Measurements from ENCODE around the gene GPC4. TPM values are rescaled to one million over a fixed set of nuclear protein-coding genes. Genes with fewer than 3 reads are reported as not detected.

Gene GPC4
- total and polyA plus RNA-seq, 9 of the 15 experiments (the other 6 are each of a cell fraction or from before 2014, with no cell fraction given) = 0.11 TPM; not detected in 8

DNA sequence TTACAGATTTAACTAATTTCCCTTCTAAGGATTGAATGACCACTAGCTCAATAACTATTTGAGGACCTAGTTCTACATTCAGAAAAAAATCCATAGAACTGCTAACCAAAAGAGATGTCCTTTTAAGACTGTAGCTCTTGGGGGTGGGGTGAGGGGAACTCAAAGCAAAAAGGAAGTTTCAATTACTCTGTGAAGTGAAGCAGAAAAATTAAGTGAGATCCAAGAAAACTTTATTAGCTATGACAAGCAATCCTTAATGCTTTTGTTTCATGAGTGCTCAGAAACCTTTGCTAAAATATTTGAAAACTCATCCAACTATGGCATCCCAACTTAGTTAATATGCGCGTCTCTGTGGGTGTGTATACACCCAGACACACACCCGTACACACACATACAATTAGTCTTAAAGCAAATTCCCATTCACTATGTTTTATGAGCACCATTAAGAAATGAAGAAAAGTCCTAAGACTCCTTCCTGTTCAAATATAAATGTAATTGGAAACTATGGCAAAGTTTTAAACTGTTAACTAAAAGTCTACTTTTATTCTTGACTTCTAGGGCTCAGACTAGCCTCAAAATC is 44.5 kb downstream of the GPC4 start:
- no peak overlapping the region for H3K27ac ChIP-seq (ENCODE audit: extremely low read depth, low read depth, low read length)
- FAIRE-seq = no peak
- TF ChIP-seq TAF1 (IDR thresholded peaks at IDR 0.05; ENCODE audit: control insufficient read depth, extremely low read depth, insufficient read depth, low read length, severe bottlenecking) = no peak
- TF ChIP-seq, protein P1, sequence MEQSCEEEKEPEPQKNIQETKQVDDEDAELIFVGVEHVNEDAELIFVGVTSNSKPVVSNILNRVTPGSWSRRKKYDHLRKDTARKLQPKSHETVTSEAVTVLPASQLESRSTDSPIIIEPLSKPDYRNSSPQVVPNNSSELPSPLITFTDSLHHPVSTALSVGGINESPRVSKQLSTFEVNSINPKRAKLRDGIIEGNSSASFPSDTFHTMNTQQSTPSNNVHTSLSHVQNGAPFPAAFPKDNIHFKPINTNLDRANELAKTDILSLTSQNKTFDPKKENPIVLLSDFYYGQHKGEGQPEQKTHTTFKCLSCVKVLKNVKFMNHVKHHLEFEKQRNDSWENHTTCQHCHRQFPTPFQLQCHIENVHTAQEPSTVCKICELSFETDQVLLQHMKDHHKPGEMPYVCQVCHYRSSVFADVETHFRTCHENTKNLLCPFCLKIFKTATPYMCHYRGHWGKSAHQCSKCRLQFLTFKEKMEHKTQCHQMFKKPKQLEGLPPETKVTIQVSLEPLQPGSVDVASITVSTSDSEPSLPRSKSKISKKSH (CRISPR knock-in tag; IDR thresholded peaks at IDR 0.05) = no peak
- TF ChIP-seq, protein P2, sequence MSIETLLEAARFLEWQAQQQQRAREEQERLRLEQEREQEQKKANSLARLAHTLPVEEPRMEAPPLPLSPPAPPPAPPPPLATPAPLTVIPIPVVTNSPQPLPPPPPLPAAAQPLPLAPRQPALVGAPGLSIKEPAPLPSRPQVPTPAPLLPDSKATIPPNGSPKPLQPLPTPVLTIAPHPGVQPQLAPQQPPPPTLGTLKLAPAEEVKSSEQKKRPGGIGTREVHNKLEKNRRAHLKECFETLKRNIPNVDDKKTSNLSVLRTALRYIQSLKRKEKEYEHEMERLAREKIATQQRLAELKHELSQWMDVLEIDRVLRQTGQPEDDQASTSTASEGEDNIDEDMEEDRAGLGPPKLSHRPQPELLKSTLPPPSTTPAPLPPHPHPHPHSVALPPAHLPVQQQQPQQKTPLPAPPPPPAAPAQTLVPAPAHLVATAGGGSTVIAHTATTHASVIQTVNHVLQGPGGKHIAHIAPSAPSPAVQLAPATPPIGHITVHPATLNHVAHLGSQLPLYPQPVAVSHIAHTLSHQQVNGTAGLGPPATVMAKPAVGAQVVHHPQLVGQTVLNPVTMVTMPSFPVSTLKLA (conservative IDR thresholded peaks at IDR 0.05) = no peak
- no peak for TF ChIP-seq ZEB2 (IDR thresholded peaks at IDR 0.05)
- no peak for TF ChIP-seq MAFK (IDR thresholded peaks at IDR 0.05; ENCODE audit: low read length)
- TF ChIP-seq XRCC4 (IDR thresholded peaks at IDR 0.05; ENCODE audit: extremely low read depth, insufficient read depth, insufficient read length) = no peak
- no peak for TF ChIP-seq MED1 (CRISPR knock-in tag; IDR thresholded peaks at IDR 0.05; ENCODE audit: borderline replicate concordance)
- no peak for TF ChIP-seq MTF1 (CRISPR knock-in tag; IDR thresholded peaks at IDR 0.05; ENCODE audit: borderline replicate concordance)
- TF ChIP-seq ZBED1 (IDR thresholded peaks at IDR 0.05) = no peak
- TF ChIP-seq CEBPB (tag; IDR thresholded peaks at IDR 0.05) = no peak
- TF ChIP-seq, protein P3, sequence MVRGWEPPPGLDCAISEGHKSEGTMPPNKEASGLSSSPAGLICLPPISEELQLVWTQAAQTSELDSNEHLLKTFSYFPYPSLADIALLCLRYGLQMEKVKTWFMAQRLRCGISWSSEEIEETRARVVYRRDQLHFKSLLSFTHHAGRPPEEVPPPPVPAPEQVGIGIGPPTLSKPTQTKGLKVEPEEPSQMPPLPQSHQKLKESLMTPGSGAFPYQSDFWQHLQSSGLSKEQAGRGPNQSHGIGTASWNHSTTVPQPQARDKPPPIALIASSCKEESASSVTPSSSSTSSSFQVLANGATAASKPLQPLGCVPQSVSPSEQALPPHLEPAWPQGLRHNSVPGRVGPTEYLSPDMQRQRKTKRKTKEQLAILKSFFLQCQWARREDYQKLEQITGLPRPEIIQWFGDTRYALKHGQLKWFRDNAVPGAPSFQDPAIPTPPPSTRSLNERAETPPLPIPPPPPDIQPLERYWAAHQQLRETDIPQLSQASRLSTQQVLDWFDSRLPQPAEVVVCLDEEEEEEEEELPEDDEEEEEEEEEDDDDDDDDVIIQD (CRISPR knock-in tag; IDR thresholded peaks at IDR 0.05) = no peak
- TF ChIP-seq, protein P4, sequence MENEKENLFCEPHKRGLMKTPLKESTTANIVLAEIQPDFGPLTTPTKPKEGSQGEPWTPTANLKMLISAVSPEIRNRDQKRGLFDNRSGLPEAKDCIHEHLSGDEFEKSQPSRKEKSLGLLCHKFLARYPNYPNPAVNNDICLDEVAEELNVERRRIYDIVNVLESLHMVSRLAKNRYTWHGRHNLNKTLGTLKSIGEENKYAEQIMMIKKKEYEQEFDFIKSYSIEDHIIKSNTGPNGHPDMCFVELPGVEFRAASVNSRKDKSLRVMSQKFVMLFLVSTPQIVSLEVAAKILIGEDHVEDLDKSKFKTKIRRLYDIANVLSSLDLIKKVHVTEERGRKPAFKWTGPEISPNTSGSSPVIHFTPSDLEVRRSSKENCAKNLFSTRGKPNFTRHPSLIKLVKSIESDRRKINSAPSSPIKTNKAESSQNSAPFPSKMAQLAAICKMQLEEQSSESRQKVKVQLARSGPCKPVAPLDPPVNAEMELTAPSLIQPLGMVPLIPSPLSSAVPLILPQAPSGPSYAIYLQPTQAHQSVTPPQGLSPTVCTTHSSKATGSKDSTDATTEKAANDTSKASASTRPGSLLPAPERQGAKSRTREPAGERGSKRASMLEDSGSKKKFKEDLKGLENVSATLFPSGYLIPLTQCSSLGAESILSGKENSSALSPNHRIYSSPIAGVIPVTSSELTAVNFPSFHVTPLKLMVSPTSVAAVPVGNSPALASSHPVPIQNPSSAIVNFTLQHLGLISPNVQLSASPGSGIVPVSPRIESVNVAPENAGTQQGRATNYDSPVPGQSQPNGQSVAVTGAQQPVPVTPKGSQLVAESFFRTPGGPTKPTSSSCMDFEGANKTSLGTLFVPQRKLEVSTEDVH (IDR thresholded peaks at IDR 0.05; ENCODE audit: low read depth, partially characterized antibody) = no peak
- no peak for TF ChIP-seq RBM25 (IDR thresholded peaks at IDR 0.05; ENCODE audit: low read depth, low read length, severe bottlenecking)
- no peak for TF ChIP-seq ZNF124 (CRISPR knock-in tag; IDR thresholded peaks at IDR 0.05)
- TF ChIP-seq ZKSCAN8 (CRISPR knock-in tag; IDR thresholded peaks at IDR 0.05) = no peak
- no peak for TF ChIP-seq PHF21A (IDR thresholded peaks at IDR 0.05; ENCODE audit: borderline replicate concordance, low read depth)

More for the DNA sequence above, 44.5 kb downstream of the GPC4 start:
- Histone ChIP-seq H3K79me2 (ENCODE audit: control insufficient read depth, insufficient read depth, low read length) (no peaks in the 10 kb centered on the region), H3K9me1 (ENCODE audit: control insufficient read depth, insufficient read depth, low read length) (no peaks in the 10 kb centered on the region), H2AFZ (ENCODE audit: low read depth, low read length) (no peak overlapping the region), H3K36me3 (ENCODE audit: control insufficient read depth, insufficient read depth, low read length) (no peaks in the 10 kb centered on the region), H3K4me1 (replicated peaks in 1 of 2; ENCODE audit: control insufficient read depth in 2 of 2, insufficient read depth in 2 of 2, low read length in 2 of 2) (no peaks in the 10 kb centered on the region), H3K4me2 (ENCODE audit: insufficient read depth, low read length) (no peak overlapping the region), H3K9ac (ENCODE audit: insufficient read depth in 1 of 2, low read depth in 2 of 2, low read length in 2 of 2) (no peak overlapping the region), H3K9me3 (replicated peaks; ENCODE audit: control insufficient read depth, insufficient read depth, low read depth, low read length) (no peaks in the 10 kb centered on the region), H3K4me3 (no peak overlapping the region), H3K27me3 (ENCODE audit: control insufficient read depth in 2 of 2, insufficient read depth in 2 of 2, low read length in 2 of 2) (no peaks in the 10 kb centered on the region), H4K20me1 (replicated peaks; ENCODE audit: control insufficient read depth, insufficient read depth, low read length) (no peaks in the 10 kb centered on the region)
- 0% methylated on average over 3 of the region's 3 CpGs for WGBS (ENCODE audit: insufficient coverage, low coverage, missing lambda C conversion rate)
- ATAC-seq (no peak), DNase-seq (ENCODE audit: extremely low read depth in 1 of 4, low spot score in 3 of 4) (no peak)
- ChIA-PET CTCF (ENCODE audit: low intra/inter-chr PET ratio) (no interaction called here), POLR2A (no interaction called here)
- no TSS peak for BruUV-seq (replicated peaks)
- intact Hi-C loops (cut with micrococcal nuclease) (no loop called here), in situ Hi-C loops (cut with MboI) (no loop called here)

Measured in K562 (cell line).